ENCODE measurements around the gene CES4A. TPM values are rescaled to one million over a fixed set of nuclear protein-coding genes. Genes with fewer than 3 reads are reported as not detected.

The CES4A gene
- total and polyA plus RNA-seq, 9 of the 15 experiments (the other 6 are each of a cell fraction or from before 2014, with no cell fraction given) = 0.09 to 0.13 (median 0.11) TPM; not detected in 6

DNA sequence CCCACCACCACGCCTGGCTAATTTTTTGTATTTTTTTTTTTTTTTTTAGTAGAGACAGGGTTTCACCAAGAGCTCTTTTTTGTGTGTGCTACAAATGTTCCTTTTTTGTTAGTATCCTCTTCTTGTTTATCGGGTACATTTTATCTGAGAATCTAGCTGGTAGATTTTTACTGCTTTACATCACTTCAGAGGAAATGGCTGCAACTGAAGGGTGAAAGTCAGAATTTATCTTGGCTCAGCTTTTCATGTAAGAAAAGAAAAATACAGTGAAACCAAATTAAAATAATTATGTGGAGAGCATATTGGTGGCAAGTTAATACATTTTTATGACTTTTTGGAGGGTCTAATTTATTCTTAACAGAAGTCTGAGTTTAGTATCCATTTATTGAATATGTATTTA is 66.5 kb downstream of the CES4A start:
- DNase-seq (ENCODE audit: extremely low read depth in 1 of 4, low spot score in 3 of 4) = no peak
- Histone ChIP-seq H3K27ac (ENCODE audit: extremely low read depth, low read depth, low read length) (no peak overlapping the region), H2AFZ (ENCODE audit: low read depth, low read length) (no peak overlapping the region), H3K79me2 (ENCODE audit: control insufficient read depth, insufficient read depth, low read length) (peaks cover 44% of the 10 kb centered on the region), H3K4me3 (no peak overlapping the region), H3K27me3 (ENCODE audit: control insufficient read depth in 2 of 2, insufficient read depth in 2 of 2, low read length in 2 of 2) (no peaks in the 10 kb centered on the region), H3K36me3 (ENCODE audit: control insufficient read depth, insufficient read depth, low read length) (peaks cover 18% of the 10 kb centered on the region), H3K4me1 (replicated peaks in 1 of 2; ENCODE audit: control insufficient read depth in 2 of 2, insufficient read depth in 2 of 2, low read length in 2 of 2) (peaks cover 13% of the 10 kb centered on the region in 2 experiments), H3K4me2 (ENCODE audit: insufficient read depth, low read length) (no peak overlapping the region), H4K20me1 (replicated peaks; ENCODE audit: control insufficient read depth, insufficient read depth, low read length) (peaks cover 4% of the 10 kb centered on the region), H3K9ac (ENCODE audit: insufficient read depth in 1 of 2, low read depth in 2 of 2, low read length in 2 of 2) (no peak overlapping the region), H3K9me3 (replicated peaks; ENCODE audit: control insufficient read depth, insufficient read depth, low read depth, low read length) (no peaks in the 10 kb centered on the region), H3K9me1 (ENCODE audit: control insufficient read depth, insufficient read depth, low read length) (no peaks in the 10 kb centered on the region)
- intact Hi-C loops (cut with micrococcal nuclease) = no loop called here
- ATAC-seq = no peak
- ChIA-PET POLR2A (interaction anchor here (1.7 to 5.0 kb wide), 2 partner anchors 12 to 14 kb away, joined by 3 to 28 read pairs; no protein-coding TSS in a partner anchor), CTCF (ENCODE audit: low intra/inter-chr PET ratio) (no interaction called here)
- in situ Hi-C loops (cut with MboI) = no loop called here
- no peak for FAIRE-seq
- 89% methylated on average over 1 of the region's 2 CpGs for WGBS (ENCODE audit: insufficient coverage, low coverage, missing lambda C conversion rate)
- BruUV-seq (replicated peaks) = no TSS peak
- TF ChIP-seq ZFP1 (CRISPR knock-in tag; IDR thresholded peaks at IDR 0.05) (no peak), TCF7L2 (IDR thresholded peaks at IDR 0.05; ENCODE audit: low read depth, low read length) (no peak), SMARCC2 (IDR thresholded peaks at IDR 0.05; ENCODE audit: low read depth) (no peak), FOXJ2 (tag; IDR thresholded peaks at IDR 0.05) (no peak), TEAD1 (CRISPR knock-in tag; IDR thresholded peaks at IDR 0.05) (no peak), BRF1 (IDR thresholded peaks at IDR 0.05; ENCODE audit: borderline replicate concordance, extremely low read depth, insufficient read length) (no peak), MYBL2 (IDR thresholded peaks at IDR 0.05; ENCODE audit: low read depth) (no peak), MYBL2 (CRISPR knock-in tag; IDR thresholded peaks at IDR 0.05; ENCODE audit: borderline replicate concordance) (no peak), KLF10 (CRISPR knock-in tag; IDR thresholded peaks at IDR 0.05) (no peak), ZNF75A (CRISPR knock-in tag; IDR thresholded peaks at IDR 0.05) (no peak)
- TF ChIP-seq, protein P1, sequence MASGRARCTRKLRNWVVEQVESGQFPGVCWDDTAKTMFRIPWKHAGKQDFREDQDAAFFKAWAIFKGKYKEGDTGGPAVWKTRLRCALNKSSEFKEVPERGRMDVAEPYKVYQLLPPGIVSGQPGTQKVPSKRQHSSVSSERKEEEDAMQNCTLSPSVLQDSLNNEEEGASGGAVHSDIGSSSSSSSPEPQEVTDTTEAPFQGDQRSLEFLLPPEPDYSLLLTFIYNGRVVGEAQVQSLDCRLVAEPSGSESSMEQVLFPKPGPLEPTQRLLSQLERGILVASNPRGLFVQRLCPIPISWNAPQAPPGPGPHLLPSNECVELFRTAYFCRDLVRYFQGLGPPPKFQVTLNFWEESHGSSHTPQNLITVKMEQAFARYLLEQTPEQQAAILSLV (tag; IDR thresholded peaks at IDR 0.05) = no peak
- TF ChIP-seq, protein P2, sequence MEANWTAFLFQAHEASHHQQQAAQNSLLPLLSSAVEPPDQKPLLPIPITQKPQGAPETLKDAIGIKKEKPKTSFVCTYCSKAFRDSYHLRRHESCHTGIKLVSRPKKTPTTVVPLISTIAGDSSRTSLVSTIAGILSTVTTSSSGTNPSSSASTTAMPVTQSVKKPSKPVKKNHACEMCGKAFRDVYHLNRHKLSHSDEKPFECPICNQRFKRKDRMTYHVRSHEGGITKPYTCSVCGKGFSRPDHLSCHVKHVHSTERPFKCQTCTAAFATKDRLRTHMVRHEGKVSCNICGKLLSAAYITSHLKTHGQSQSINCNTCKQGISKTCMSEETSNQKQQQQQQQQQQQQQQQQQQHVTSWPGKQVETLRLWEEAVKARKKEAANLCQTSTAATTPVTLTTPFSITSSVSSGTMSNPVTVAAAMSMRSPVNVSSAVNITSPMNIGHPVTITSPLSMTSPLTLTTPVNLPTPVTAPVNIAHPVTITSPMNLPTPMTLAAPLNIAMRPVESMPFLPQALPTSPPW (CRISPR knock-in tag; IDR thresholded peaks at IDR 0.05) = no peak
- TF ChIP-seq, protein P3, sequence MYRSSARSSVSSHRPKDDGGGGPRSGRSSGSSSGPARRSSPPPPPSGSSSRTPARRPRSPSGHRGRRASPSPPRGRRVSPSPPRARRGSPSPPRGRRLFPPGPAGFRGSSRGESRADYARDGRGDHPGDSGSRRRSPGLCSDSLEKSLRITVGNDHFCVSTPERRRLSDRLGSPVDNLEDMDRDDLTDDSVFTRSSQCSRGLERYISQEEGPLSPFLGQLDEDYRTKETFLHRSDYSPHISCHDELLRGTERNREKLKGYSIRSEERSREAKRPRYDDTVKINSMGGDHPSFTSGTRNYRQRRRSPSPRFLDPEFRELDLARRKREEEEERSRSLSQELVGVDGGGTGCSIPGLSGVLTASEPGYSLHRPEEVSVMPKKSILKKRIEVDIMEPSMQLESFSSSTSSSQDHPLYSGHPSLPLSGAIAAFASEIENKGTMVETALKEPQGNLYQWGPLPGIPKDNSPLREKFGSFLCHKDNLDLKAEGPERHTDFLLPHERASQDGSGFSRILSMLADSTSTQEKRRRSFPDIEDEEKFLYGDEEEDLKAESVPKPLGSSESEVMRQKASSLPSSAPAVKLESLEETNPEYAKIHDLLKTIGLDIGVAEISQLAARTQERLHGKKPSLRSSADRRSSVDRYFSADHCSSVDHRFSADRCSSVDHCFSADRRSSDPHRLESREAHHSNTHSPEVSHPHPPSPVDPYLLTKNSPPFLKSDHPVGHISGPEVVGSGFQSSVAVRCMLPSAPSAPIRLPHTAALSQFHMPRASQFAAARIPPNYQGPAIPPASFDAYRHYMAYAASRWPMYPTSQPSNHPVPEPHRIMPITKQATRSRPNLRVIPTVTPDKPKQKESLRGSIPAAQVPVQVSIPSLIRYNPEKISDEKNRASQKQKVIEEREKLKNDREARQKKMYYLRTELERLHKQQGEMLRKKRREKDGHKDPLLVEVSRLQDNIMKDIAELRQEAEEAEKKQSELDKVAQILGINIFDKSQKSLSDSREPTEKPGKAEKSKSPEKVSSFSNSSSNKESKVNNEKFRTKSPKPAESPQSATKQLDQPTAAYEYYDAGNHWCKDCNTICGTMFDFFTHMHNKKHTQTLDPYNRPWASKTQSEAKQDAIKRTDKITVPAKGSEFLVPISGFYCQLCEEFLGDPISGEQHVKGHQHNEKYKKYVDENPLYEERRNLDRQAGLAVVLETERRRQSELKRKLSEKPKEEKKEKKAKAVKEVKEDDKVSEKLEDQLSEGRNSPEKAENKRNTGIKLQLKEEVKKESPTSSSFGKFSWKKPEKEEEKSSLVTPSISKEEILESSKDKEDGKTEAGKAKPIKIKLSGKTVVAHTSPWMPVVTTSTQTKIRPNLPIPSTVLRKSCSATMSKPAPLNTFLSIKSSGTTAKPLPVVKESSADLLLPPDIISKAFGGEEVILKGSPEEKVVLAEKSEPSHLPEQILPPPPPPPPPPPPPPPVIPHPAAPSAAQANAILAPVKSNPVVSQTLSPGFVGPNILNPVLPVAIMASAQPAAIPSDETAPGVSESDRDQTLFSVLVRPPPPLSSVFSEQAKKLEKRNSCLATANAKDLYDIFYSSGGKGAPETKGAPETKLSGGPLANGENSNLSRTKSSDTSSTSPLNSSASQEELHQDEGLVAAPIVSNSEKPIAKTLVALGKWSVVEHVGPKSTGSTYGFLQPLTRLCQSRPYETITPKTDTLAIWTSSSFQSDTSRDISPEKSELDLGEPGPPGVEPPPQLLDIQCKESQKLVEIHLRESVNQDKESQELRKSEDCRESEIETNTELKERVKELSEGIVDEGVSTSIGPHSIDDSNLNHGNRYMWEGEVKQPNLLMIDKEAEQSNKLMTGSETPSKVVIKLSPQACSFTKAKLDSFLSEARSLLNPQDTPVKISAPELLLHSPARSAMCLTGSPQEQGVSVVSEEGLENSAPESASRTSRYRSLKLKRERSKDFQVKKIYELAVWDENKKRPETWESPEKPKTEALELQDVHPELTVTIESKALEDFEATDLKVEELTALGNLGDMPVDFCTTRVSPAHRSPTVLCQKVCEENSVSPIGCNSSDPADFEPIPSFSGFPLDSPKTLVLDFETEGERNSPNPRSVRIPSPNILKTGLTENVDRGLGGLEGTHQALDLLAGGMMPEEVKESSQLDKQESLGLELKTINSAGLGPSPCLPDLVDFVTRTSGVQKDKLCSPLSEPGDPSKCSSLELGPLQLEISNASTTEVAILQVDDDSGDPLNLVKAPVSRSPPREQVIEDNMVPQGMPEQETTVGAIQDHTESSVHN (IDR thresholded peaks at IDR 0.05; ENCODE audit: borderline replicate concordance in 1 of 2, low read depth in 1 of 2) = no peak

All from K562 (cell line).